HG03159 (cell line): ENCODE data around the gene CRIM1.
A peak's percentile ranks its signal among the peaks of the same experiment; 100 is the strongest.
"Not testable (repeated sequence)": the region's sequence is repeated elsewhere in the genome, so short reads cannot be mapped to it uniquely, and the experiment has no call there.

Experiments used
- ATAC-seq: cut with Tn5 transposase; IDR thresholded peaks from one replicate; pipeline ENCODE4 v1.9.1; 2021; ENCODE audit warnings: mild to moderate bottlenecking, moderate library complexity; ENCODE audit not compliant: unreplicated experiment

The CRIM1 gene

DNA sequence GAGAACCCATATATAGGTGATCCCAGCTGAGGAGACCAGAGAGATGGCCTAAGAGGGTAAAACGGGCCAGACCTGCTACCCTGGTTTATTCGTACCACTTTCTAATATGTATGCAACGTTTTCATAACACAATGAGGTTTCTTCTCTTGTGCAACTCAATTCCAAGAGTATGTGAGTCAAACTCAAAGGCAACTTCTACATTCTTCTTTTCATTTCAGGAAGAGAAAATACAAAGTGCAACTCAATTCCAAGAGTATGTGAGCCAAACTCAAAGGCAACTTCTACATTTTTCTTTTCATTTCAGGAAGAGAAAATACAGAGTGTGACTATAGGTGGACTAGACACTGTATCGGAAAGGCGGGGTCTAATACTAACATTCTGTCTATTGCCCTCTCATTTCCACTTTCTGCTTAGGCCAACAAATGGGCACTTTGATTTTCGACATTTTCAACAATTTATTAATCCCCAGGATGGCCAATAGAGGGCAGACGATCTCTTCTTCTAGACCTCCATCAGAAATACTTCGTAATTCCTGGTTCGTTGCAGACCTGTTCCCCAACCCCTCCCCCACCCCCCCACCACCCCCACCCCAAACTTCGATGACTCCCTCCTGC, 3.7 kb upstream of the CRIM1 start:
- ATAC-seq = no peak

DNA sequence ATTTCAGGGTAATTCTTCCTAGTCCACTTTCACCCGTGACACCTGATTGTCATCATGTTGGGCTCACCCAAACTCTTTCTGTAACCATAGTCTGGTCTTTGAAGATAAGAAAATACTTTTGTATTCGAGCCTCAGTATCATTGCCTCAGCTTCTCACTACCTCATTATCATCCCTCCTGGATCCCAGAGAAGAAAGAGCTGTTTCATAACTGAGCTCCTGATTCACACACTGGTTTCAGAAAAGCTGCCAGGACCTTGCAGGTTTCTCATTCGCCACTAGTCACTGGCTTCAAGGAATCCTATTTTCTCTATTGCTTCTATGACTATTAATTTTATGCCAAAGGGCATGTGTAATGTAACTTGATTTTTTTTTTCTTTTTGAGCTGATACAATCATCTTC, 2.9 kb upstream of the CRIM1 start:
- no peak for ATAC-seq

DNA sequence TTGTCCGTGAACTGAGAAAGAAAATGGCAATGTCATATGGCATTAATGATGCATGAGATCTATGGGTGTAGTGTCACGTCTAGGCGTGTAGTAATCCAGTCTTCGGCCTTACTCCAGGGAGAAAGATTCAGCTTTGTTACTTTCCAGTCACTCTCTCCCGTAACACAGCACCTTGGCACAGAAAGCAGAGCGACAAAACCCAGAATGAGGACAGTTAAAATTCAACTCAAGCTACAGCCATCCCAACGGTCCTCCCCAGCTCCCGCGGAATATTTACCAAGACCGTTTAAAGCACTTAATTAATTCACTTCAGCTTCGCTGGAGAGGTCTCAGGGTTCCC, 797 bp upstream of the CRIM1 start:
- no peak for ATAC-seq

DNA sequence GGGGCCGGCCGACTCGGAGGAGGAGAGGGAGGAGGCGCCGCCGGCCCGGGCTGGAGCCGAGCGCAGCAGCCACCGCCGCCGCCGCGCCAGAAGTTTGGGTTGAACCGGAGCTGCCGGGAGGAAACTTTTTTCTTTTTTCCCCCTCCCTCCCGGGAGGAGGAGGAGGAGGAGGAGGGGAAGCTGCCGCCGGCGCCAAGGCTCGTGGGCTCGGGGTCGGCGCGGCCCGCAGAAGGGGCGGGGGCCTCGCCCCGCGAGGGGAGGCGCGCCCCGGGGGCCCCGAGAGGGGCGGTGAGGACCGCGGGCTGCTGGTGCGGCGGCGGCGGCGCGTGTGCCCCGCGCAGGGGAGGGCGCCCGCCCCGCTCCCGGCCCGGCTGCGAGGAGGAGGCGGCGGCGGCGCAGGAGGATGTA, 316 bp downstream of the CRIM1 start:
- peak; percentile 26 for ATAC-seq

DNA sequence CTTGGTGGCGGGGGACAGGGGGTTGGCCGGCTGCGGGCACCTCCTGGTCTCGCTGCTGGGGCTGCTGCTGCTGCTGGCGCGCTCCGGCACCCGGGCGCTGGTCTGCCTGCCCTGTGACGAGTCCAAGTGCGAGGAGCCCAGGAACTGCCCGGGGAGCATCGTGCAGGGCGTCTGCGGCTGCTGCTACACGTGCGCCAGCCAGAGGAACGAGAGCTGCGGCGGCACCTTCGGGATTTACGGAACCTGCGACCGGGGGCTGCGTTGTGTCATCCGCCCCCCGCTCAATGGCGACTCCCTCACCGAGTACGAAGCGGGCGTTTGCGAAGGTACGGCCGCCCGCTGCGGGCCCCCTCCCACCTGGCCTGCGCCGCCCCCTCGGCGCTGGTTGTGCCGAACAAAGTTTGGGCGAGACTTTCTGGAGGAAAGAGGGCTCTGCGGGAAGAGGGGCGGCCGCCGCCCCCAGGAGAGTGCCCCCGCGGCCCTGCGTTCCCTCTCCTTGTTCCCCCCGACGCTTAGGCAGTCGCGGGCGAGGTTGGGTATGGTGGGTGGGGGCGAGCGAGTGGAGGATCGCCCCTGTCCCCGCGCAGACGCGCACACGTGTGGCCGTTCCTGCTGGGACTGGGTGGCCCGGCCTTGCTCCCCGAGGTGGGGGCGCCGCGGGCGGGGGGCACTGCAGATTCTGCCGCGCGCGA, 866 bp downstream of the CRIM1 start:
- peak; percentile 21 for ATAC-seq

DNA sequence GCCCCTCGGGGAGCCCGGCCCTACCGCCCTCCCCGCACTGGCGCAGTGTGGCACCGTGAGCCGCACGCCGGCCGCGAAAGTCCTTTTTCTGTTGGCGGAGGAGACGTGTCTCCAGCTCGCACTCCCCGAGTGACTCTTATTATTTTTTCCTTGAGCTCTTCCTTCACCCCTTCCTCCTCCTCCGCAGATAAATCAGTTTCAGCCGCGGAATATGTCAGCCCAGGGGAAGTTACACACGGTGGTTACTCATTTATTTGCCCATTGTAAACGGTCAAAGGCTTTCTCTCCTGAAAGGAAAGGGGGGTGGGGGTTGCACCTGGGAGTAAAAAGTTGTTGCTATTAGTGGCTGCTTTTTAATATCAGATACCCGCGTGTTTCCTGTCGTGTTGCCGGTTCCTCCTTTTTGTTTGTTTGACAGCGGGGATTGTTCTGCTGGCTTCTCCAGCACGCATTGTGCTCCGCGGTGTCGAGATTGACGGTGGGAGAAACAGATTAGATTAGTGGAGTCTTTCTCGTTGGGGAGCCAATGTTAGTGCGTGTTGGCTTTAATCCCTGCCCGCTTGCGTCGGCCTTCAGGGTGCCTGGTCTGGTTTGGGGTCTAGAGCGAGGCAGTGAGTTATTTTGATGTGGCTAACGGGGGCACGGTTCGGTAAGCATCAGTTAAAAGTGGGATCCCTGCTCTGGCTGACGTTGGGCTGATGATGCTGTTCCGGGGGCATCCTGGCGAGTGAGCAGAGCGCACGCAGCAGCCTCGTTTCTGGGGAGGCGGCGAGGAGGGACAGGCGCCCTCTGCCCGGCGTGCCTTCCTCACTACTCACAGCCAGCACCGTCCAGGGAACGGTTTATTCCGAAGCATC, 1.6 kb downstream of the CRIM1 start:
- ATAC-seq = peak; percentile 34

DNA sequence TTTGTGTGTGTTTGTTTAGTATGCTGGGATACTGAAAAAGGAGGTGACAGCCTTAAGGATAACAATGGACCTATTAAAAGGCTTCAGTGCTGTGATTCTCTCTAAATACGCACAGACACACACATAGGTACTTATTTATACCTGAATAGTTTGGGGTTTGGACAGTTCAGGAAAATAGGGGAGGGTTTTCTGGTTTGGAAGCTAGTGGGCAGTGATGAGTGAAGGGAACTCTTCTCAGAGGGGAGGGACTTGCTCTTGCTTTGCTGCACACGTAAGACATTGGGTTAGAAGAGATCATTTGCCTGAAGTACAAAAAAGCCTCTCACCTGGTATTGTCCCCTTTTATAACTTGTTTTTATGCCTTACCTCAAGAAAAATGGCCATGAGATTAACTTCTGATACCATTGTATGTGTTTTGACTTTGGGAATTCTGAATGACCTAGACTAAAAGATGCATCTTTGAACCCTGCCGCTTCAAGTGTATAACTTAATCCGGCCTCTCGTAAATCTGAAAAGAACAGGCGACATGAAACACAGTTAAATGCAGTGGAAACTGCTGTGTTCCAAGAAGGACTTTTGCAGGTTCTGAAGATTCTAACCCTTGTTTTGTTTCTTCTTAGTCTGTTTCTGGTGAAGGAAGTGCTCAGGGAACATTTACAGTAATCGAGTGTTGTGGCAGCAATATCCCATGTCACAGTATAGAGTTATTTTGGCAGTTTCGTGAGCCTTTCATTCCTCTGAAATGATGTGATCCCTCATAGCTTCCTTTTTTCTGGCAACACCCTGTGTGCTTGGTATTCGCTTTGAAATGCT, 2.5 kb downstream of the CRIM1 start:
- ATAC-seq = peak; percentile 21

DNA sequence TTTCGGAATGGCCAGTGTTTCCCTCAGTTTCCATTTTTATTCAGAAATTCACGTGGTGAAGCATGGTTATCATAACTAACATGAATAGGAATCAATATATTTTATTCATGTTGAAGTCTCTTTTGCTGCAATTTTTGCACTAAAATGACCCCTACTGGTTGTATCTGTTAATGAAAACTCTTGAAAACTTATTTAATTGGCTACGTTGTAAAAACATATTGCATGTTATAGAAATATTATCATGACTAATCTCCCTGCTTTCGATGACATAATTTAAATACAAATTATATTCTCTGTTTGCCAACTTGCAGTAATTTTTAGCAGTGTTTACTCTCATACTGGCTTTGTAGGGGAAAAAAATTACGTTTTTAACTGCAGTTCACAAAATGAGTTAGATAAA, 3.5 kb downstream of the CRIM1 start:
- no peak for ATAC-seq

DNA sequence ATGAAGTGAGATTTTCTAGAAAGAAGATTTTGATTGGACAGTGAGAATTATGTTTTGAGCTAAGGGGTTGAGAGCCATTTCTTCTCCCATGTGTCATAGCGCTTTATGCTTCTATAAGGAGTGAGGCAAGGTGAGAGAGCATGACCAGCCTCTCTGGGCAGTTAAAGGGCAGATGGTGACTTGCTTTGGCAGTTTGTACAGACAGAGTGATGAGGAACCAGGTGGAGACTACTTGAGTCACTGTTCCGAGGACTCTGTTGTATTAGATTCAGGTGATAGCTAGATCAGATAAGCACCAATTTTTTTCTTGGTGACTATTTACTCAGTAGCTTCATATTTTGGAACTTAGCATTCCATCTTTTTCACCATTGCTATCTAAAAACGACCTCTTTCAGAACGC, 4.5 kb downstream of the CRIM1 start:
- no peak for ATAC-seq

DNA sequence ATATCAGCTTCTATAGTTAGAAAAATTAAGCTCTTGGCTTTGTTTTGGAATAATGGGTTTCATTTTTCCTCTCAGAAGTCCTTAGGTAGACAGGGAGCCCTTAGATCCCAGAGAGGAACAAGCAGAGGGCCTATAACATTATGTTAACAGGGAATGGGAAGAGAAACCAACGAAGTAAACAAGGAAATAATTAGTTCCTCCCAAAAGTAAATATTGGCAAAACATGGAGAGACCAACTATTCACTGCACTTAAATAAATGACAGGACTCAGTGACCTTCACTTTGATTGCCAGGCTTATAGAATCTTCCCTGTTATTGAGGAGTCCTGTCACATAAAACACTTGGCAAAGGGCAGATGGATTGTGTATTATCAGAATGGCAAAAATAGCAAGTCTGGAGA, 5.3 kb downstream of the CRIM1 start:
- no peak for ATAC-seq

DNA sequence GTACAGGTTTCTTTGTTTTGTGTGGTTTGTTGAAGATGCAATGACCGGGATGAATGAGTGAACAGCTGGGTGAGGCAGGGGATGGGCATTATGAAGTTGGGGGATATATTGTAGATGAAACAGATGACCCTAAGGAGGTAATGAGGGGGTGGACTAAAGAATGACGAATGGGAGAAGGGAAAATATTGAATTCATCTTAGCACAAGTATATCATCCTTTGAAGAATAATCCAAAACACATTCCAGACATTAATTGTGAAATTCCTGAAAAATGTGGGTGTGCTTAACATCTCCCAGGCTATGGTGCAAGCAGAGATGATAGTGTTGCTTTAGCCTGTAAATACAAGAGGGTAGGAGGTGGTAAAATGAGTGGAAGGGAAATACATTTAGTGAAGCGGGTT, 5.8 kb downstream of the CRIM1 start:
- no peak for ATAC-seq

DNA sequence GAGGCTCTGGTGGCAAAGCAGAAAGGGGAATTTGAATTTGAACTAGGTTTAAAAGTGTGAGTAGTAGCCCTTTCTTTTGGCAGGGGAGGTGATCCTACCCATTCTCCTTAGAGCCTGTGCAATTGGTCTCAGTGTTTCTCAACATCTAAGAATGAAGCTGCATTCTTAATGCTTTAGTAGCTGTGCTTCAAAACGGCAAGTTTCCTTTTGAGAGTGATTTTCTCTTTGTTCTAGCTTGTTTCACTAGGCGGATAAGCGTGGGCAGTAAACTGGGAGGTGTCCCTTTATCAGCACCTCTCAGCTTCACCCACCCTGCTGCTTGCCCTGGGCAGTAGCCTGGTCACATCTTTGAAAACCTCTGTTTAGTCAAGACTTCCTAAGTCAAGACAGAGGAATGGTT, 6.7 kb downstream of the CRIM1 start:
- ATAC-seq = no peak

DNA sequence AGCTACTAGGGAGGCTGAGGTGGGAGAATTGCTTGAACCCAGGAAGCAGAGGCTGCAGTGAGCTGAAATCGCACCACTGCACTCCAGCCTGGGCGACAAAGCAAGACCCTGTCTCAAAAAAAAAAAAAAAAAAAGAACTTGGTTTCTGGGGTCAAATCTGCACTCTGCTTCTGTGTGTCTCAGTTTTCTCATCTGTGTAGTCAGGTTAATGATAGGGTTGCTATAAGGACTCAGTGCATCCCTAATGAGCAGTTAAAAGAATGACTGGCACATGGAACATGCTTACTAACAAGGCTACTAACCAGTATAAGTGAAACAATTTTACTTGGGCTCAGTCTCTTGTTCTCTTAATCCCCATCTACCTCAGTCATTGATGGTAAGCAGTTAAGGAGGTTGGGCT, 7.5 kb downstream of the CRIM1 start:
- not testable (repeated sequence) for ATAC-seq

DNA sequence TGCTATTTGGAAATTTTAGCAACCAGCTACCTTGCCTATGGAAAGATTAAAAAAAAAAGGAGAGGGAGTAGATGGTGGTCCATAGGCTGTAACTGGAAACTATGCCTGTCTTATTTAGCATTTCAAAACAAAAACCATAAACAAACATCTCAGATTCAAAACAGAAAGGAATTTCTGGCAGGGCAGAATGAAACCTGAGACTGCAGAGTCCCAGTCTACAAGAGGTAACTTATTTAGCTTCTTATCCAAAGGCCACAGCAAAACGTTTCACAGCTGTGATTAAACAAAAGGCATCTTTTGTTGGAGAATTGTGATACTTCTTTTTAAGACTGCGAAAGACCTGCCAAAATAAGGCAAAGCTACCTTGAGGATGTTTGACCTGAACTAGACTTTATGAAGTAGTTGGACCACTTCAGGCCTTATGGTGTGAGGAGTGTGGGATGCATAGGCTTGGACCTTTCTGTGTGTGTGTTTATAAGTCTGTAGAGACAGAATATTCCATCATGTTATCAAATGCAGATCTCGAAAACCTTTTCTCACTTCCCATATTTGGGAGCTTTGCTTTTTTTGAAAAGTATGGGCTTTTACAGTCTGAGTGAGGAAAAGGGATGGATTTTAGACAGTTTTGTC, 11.0 kb downstream of the CRIM1 start:
- ATAC-seq = no peak

DNA sequence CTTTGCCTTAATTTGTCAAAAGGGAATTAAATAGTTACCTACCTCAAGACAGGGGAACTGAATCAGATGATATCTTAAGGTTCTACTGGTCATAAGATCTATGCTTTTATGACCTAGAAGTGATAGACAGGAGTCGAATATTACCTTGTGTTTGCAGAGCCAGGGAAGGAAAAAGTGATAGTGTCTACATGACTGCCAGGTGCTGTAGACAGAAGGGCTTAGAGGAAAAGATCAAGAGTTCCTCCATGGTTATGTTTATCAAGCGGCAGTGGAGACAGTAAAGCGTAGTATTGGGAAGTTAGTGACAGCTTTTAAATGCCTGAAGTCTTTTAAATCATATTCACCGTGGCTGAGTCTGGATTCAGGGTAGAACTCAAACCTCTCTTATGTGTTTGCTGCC, 11.9 kb downstream of the CRIM1 start:
- no peak for ATAC-seq

DNA sequence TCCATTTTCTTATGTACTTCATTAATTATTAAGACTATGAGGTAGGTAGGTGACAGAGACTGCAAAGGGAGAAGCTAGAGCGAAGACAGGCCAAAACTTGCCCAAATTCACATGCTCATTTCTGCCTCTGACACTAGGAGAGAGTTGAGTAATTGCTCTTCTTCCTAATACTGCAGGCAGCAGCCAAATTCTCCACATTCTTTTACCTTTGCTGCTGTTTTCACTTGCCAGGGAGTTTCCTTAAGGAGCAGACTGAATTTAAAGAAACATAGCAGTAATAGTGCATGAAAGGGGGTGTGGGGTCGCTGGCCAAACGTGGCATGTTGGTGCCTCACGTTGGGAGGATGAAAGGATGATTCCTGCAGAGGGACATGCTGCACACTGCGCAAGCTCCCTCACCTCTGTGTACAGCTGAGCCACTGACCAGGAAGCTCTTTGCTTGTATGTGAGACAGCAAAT, 12.3 kb downstream of the CRIM1 start:
- no peak for ATAC-seq

DNA sequence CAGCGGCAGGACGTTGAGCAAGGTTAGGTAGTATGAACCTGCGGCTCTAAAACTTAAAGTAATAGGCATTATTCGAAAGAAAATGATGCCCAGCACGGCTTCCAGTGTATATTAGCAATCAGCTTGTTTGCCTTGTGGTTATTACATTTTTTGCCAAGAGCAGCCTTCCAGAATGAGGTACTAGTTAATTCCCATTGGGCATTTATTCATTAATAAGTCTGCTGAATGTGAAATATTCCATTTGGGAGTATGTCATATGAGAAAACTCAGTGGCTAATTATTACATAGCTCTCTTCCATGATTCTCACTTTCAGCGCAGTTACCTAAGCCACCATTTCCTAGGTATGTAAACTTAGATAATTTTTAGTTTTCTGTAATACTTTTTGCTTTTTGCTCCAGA, 12.9 kb downstream of the CRIM1 start:
- no peak for ATAC-seq

DNA sequence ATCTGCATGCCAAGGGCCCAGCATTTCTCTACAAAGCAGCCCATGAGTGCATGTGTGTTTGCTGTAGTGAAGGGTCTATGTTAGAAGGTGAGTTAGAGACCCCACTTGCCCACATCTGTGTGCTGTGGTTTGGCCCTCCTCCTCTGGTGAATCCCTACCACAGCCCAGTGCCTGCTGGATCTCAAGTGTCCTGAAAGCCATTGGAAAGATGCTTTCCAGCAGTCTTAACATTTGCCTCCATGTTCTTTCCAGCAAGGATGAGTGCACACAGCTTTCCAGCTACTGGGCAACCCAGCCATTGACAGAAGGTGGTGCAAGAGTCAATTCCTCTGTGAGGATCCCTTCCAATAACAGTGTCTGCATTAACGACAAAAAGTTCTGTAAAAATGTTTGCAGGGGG, 13.6 kb downstream of the CRIM1 start:
- no peak for ATAC-seq

DNA sequence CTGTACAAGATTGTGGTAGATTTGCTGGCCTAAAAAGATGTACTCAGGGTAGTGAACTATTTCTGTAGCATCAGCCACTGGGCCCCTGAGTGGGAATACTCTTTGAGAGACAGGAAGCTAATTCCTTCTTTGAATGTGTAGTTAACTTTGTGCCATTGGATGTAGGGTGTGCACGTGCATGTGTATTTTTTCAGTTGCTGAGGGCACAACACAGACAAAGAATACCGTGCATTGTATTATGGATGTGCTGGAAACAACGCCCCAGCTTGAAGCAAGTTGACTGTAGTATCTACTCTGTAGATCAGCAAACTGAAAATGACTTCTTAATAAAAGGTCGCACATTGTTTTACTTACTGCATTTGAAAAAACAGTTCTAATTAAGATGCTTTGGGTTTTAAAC, 14.1 kb downstream of the CRIM1 start:
- ATAC-seq = no peak

DNA sequence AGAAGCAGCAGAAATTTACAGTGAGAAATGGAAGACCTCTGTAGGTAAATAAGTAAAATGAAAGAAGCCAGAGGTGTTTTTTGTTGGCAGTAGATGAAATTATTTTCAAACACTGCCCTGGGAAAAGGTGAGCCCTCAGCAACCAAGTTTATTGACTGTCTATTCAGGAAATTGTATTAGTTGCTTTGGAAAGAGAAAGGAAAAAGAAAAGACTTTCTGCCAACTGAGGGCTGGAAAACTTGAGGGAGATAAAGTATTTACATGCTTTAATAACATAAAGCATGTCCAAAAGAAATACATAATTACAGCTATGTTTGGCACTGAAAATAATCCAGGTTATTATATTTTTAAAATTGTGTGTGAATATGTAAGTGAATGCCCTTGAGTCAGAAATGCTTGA, 14.7 kb downstream of the CRIM1 start:
- no peak for ATAC-seq
